Measurements from ENCODE around the gene MRPS18B. TPM values are rescaled to one million over a fixed set of nuclear protein-coding genes. Genes with fewer than 3 reads are reported as not detected.

The MRPS18B gene
- total RNA-seq, 4 donors from 2014 or later, result 35.0 to 41.2 (median 36.7) TPM

GRCh38 chr6:30647242-30648116, 29.8 kb downstream of the MRPS18B start:
- Histone ChIP-seq H3K27ac (peak overlapping the region; percentile 90 to 99 (median 97)), H3K36me3 (peaks cover 0 to 62% of the 10 kb centered on the region in 2 donors), H3K4me1 (peaks cover 0 to 33% (median 9%) of the 10 kb centered on the region in 3 donors), H3K27me3 (no peaks in the 10 kb centered on the region), H3K9me3 (no peaks in the 10 kb centered on the region), H3K4me3 (peak overlapping the region; percentile 84 to 87)
- ATAC-seq, result peak; percentile 81
- 0% methylated on average over 3 to 5 of the region's 78 CpGs for WGBS, 2 donors (ENCODE audit: low coverage in 1 of 2)
- TF ChIP-seq POLR2AphosphoS5 (IDR thresholded peaks at IDR 0.05) (no peak), CTCF (IDR thresholded peaks at IDR 0.05) (no peak), EP300 (IDR thresholded peaks at IDR 0.05) (no peak), POLR2A (IDR thresholded peaks at IDR 0.05) (peak; percentile 21 to 24)

GRCh38 chr6:30651143-30651542, 33.5 kb downstream of the MRPS18B start:
- no peak for TF ChIP-seq EP300 (IDR thresholded peaks at IDR 0.05)
- TF ChIP-seq POLR2A (IDR thresholded peaks at IDR 0.05), result no peak
- TF ChIP-seq POLR2AphosphoS5 (IDR thresholded peaks at IDR 0.05), result no peak
- TF ChIP-seq CTCF (IDR thresholded peaks at IDR 0.05), result no peak
- Histone ChIP-seq H3K27ac (no peak overlapping the region), H3K4me1 (peaks cover 0 to 27% (median 9%) of the 10 kb centered on the region in 3 donors), H3K27me3 (no peaks in the 10 kb centered on the region), H3K9me3 (no peaks in the 10 kb centered on the region), H3K4me3 (no peak overlapping the region), H3K36me3 (peaks cover 0 to 62% of the 10 kb centered on the region in 2 donors)
- 87% methylated on average over 7 to 11 of the region's 12 CpGs for WGBS, 2 donors (ENCODE audit: low coverage in 1 of 2)
- ATAC-seq, result no peak

- WGBS, 2 donors (ENCODE audit: low coverage in 1 of 2), result 70 to 80% methylated on average over 8 to 16 of the region's 19 CpGs
- ATAC-seq, result no peak
- H3K36me3 ChIP-seq, result peaks cover 0 to 100% of the 10 kb centered on the region in 2 donors
Measured at GRCh38 chr6:30654798-30655742, 37.4 kb downstream of the MRPS18B start.

GRCh38 chr6:30655743-30656094, 38.1 kb downstream of the MRPS18B start:
- Histone ChIP-seq H3K27ac (no peak overlapping the region), H3K27me3 (no peaks in the 10 kb centered on the region), H3K4me3 (no peak overlapping the region), H3K9me3 (no peaks in the 10 kb centered on the region), H3K36me3 (peaks cover 0 to 100% of the 10 kb centered on the region in 2 donors), H3K4me1 (no peaks in the 10 kb centered on the region)
- 82% methylated on average over 3 of the region's 3 CpGs for WGBS, 2 donors (ENCODE audit: low coverage in 1 of 2)
- ATAC-seq, result no peak
- TF ChIP-seq POLR2A (IDR thresholded peaks at IDR 0.05) (no peak), EP300 (IDR thresholded peaks at IDR 0.05) (no peak), POLR2AphosphoS5 (IDR thresholded peaks at IDR 0.05) (no peak), CTCF (IDR thresholded peaks at IDR 0.05) (no peak)

More at GRCh38 chr6:30654798-30655742, 37.4 kb downstream of the MRPS18B start:
- no peak for TF ChIP-seq CTCF (IDR thresholded peaks at IDR 0.05)
- no peak for TF ChIP-seq EP300 (IDR thresholded peaks at IDR 0.05)
- TF ChIP-seq POLR2A (IDR thresholded peaks at IDR 0.05), result no peak
- TF ChIP-seq POLR2AphosphoS5 (IDR thresholded peaks at IDR 0.05), result no peak
- Histone ChIP-seq H3K4me1 (no peaks in the 10 kb centered on the region), H3K27me3 (no peaks in the 10 kb centered on the region), H3K9me3 (no peaks in the 10 kb centered on the region), H3K27ac (no peak overlapping the region), H3K4me3 (no peak overlapping the region)

Measured in gastroesophageal sphincter (tissue), 4 donors.